ENCODE results near the gene NOS3. TPM values are rescaled to one million over a fixed set of nuclear protein-coding genes. Genes with fewer than 3 reads are reported as not detected.

NOS3 gene
- total and polyA plus RNA-seq, 2 donors from 2014 or later, result 9.3 to 51.7 TPM

GRCh38 chr7:151060113-151060415, 69.2 kb downstream of the NOS3 start:
- DNase-seq (no peak), FAIRE-seq (no peak)
- Histone ChIP-seq H3K27me3 (ENCODE audit: control insufficient read depth, insufficient read depth, low read length) (no peaks in the 10 kb centered on the region), H3K4me1 (ENCODE audit: control insufficient read depth in 2 of 3, insufficient read depth in 2 of 3, low read depth in 1 of 3, low read length in 3 of 3) (peaks cover 4 to 38% (median 19%) of the 10 kb centered on the region in 3 donors), H3K27ac (ENCODE audit: low read depth in 2 of 2, low read length in 2 of 2) (peak overlapping the region; percentile 99 to 100), H3K4me3 (ENCODE audit: low read length in 3 of 3) (peak overlapping the region; percentile 56 to 93 (median 71)), H3K9ac (ENCODE audit: low read length in 3 of 3) (peak overlapping the region; percentile 26 to 95 (median 37)), H3K36me3 (ENCODE audit: control insufficient read depth in 2 of 3, insufficient read depth in 3 of 3, low read length in 3 of 3) (peaks cover 0 to 6% (median 4%) of the 10 kb centered on the region in 3 donors), H3K9me3 (ENCODE audit: control insufficient read depth in 2 of 3, insufficient read depth in 1 of 3, low read length in 3 of 3) (no peaks in the 10 kb centered on the region)
- intact Hi-C loops (cut with DNase I), result no loop called here
- TF ChIP-seq CTCF (IDR thresholded peaks at IDR 0.05; ENCODE audit: borderline replicate concordance, extremely low read depth, insufficient read depth), result no peak

GRCh38 chr7:151060416-151061212, 69.8 kb downstream of the NOS3 start:
- peak overlapping the region; percentile 26 to 95 (median 37) for H3K9ac ChIP-seq (ENCODE audit: low read length in 3 of 3)
- H3K9me3 ChIP-seq (ENCODE audit: control insufficient read depth in 2 of 3, insufficient read depth in 1 of 3, low read length in 3 of 3), result no peaks in the 10 kb centered on the region
- DNase-seq (peak in 4 of 5 donors; percentile 39 to 84 (median 51)), FAIRE-seq (no peak)
- no peak for TF ChIP-seq CTCF (IDR thresholded peaks at IDR 0.05; ENCODE audit: borderline replicate concordance, extremely low read depth, insufficient read depth)
- no peaks in the 10 kb centered on the region for H3K27me3 ChIP-seq (ENCODE audit: control insufficient read depth, insufficient read depth, low read length)
- intact Hi-C loops (cut with DNase I), result no loop called here
- H3K4me1 ChIP-seq (ENCODE audit: control insufficient read depth in 2 of 3, insufficient read depth in 2 of 3, low read depth in 1 of 3, low read length in 3 of 3), result peaks cover 4 to 38% (median 19%) of the 10 kb centered on the region in 3 donors
- peak overlapping the region; percentile 56 to 93 (median 71) for H3K4me3 ChIP-seq (ENCODE audit: low read length in 3 of 3)
- peaks cover 0 to 11% (median 7%) of the 10 kb centered on the region in 3 donors for H3K36me3 ChIP-seq (ENCODE audit: control insufficient read depth in 2 of 3, insufficient read depth in 3 of 3, low read length in 3 of 3)
- peak overlapping the region; percentile 99 to 100 for H3K27ac ChIP-seq (ENCODE audit: low read depth in 2 of 2, low read length in 2 of 2)

GRCh38 chr7:151061213-151062110, 70.6 kb downstream of the NOS3 start:
- peaks cover 4 to 38% (median 19%) of the 10 kb centered on the region in 3 donors for H3K4me1 ChIP-seq (ENCODE audit: control insufficient read depth in 2 of 3, insufficient read depth in 2 of 3, low read depth in 1 of 3, low read length in 3 of 3)
- H3K27ac ChIP-seq (ENCODE audit: low read depth in 2 of 2, low read length in 2 of 2), result peak overlapping the region; percentile 11 to 30
- FAIRE-seq (no peak), DNase-seq (no peak)
- peaks cover 0 to 11% (median 7%) of the 10 kb centered on the region in 3 donors for H3K36me3 ChIP-seq (ENCODE audit: control insufficient read depth in 2 of 3, insufficient read depth in 3 of 3, low read length in 3 of 3)
- no peak overlapping the region for H3K4me3 ChIP-seq (ENCODE audit: low read length in 3 of 3)
- no peaks in the 10 kb centered on the region for H3K27me3 ChIP-seq (ENCODE audit: control insufficient read depth, insufficient read depth, low read length)
- no peak for TF ChIP-seq CTCF (IDR thresholded peaks at IDR 0.05; ENCODE audit: borderline replicate concordance, extremely low read depth, insufficient read depth)
- intact Hi-C loops (cut with DNase I), result no loop called here
- H3K9me3 ChIP-seq (ENCODE audit: control insufficient read depth in 2 of 3, insufficient read depth in 1 of 3, low read length in 3 of 3), result no peaks in the 10 kb centered on the region
- H3K9ac ChIP-seq (ENCODE audit: low read length in 3 of 3), result no peak overlapping the region
